GM12878 (cell line): ENCODE results near the gene RALB. TPM values are rescaled to one million over a fixed set of nuclear protein-coding genes. Genes with fewer than 3 reads are reported as not detected.

Experiments
- ATAC-seq: fragments of 200-7000 bp; cut with Tn5 transposase; 3 replicates; pipeline ENCODE4 v1.9.1; 2020; ENCODE audit warnings: mild to moderate bottlenecking, moderate library complexity
- BruUV-seq: library from RNA; stranded (reverse); fragments of 400-500 nt; replicated peaks from 2 replicates; lab custom pipeline; 2021; lab: Mats Ljungman, UMichigan
- CTCF ChIA-PET: fragments of 300-600 bp; sonication (Branson Sonifier 250); formaldehyde crosslinking; extraction: SDS; loops from one replicate; lab custom pipeline; 2021; ENCODE audit warnings: inconsistent platforms; lab: Yijun Ruan, JAX
- POLR2A ChIA-PET: fragments of 350-600 bp; formaldehyde crosslinking; extraction: SDS; loops from one replicate; lab custom pipeline; 2021; ENCODE audit warnings: inconsistent platforms; lab: Charles Lee
- RAD21 ChIA-PET: fragments of 300-600 bp; sonication (Branson Sonifier 250); formaldehyde crosslinking; loops from one replicate; lab custom pipeline; 2023; ENCODE audit warnings: antibody characterized with exemption; ENCODE audit not compliant: unreplicated experiment; lab: Charles Lee
- SMC1A ChIA-PET: fragments of 300-600 bp; sonication (Branson Sonifier 250); formaldehyde crosslinking; loops from one replicate; lab custom pipeline; 2023; ENCODE audit not compliant: unreplicated experiment, uncharacterized antibody; lab: Charles Lee
- DNase-seq: peaks from one replicate; pipeline ENCODE4 v3.0.0-alpha.2; 2011; ENCODE audit warnings: low read depth, low spot score
- FAIRE-seq: peaks from 3 replicates; lab custom pipeline; 2011; peaks lifted over from hg19 to GRCh38; lab: Jason Lieb, UNC
- H2AFZ ChIP-seq: 2 replicates; pipeline ENCODE4 v1.6.0; 2011; ENCODE audit warnings: low read depth, low read length, control low read depth; ENCODE audit not compliant: control insufficient read depth
- H3K27ac ChIP-seq: 2 replicates; pipeline ENCODE4 v1.5.1; 2011; ENCODE audit warnings: control low read depth; ENCODE audit not compliant: control insufficient read depth, insufficient read depth
- H3K27me3 ChIP-seq, 2 experiments: replicated peaks in 1 of 2; 2 replicates each; pipeline versions ENCODE4 v1.6.0 to v1.6.1; 2011; ENCODE audit warnings: low read length in 1 of 2; ENCODE audit not compliant: control insufficient read depth in 2 of 2, insufficient read depth in 2 of 2
- H3K36me3 ChIP-seq, 2 experiments: 2 replicates each; pipeline ENCODE4 v1.5.1; 2011; ENCODE audit warnings: low read length in 1 of 2; ENCODE audit not compliant: control insufficient read depth in 2 of 2, insufficient read depth in 2 of 2
- H3K4me1 ChIP-seq: 2 replicates; pipeline ENCODE4 v1.6.1; 2011; ENCODE audit warnings: mild to moderate bottlenecking, low read length, moderate library complexity, mixed read lengths; ENCODE audit not compliant: control insufficient read depth, insufficient read depth
- H3K4me2 ChIP-seq: 2 replicates; pipeline ENCODE4 v1.6.0; 2011; ENCODE audit warnings: control low read depth; ENCODE audit not compliant: control insufficient read depth, insufficient read depth
- H3K4me3 ChIP-seq: fragments of 200-600 bp; sonication (generic); 2 replicates; pipeline ENCODE4 v1.5.1; 2016
- H3K79me2 ChIP-seq: 2 replicates; pipeline ENCODE4 v1.6.0; 2011; ENCODE audit warnings: low read length; ENCODE audit not compliant: control insufficient read depth, insufficient read depth
- H3K9ac ChIP-seq: 2 replicates; pipeline ENCODE4 v1.8.0; 2011; ENCODE audit warnings: low read length, control low read depth, mixed read lengths; ENCODE audit not compliant: control insufficient read depth, insufficient read depth
- H3K9me3 ChIP-seq: replicated peaks from 3 replicates; pipeline ENCODE4 v1.5.1; 2011; ENCODE audit warnings: mild to moderate bottlenecking, low read length; ENCODE audit not compliant: control insufficient read depth, insufficient read depth
- H4K20me1 ChIP-seq: 2 replicates; pipeline ENCODE4 v1.6.0; 2011; ENCODE audit not compliant: control insufficient read depth, insufficient read depth
- CEBPB ChIP-seq, 2 experiments: fragments of 150-350 bp in 1 of 2; IDR thresholded peaks; 2 replicates each; pipeline ENCODE4 v1.6.1; 2012 to 2014; ENCODE audit warnings: low read depth in 2 of 2, low read length in 2 of 2, borderline replicate concordance in 1 of 2, inconsistent platforms in 1 of 2
- CHD4 ChIP-seq: fragments of 200-600 bp; sonication (generic); IDR thresholded peaks from 2 replicates; pipeline ENCODE4 v1.6.1; 2016; ENCODE audit warnings: mild to moderate bottlenecking
- E4F1 ChIP-seq: fragments of 450-650 bp; IDR thresholded peaks from 2 replicates; pipeline ENCODE4 v1.6.1; 2018; ENCODE audit warnings: borderline replicate concordance, mild to moderate bottlenecking; ENCODE audit not compliant: partially characterized antibody
- ESRRA ChIP-seq: IDR thresholded peaks from 2 replicates; pipeline ENCODE4 v1.6.1; 2012; ENCODE audit warnings: mild to moderate bottlenecking, low read length, improper control_type of control experiment
- EZH2 ChIP-seq: IDR thresholded peaks from 2 replicates; pipeline ENCODE4 v1.6.1; 2012; ENCODE audit warnings: low read depth, mild to moderate bottlenecking, control low read depth, inconsistent platforms, low read length, borderline replicate concordance; ENCODE audit not compliant: control insufficient read depth
- FOXK2 ChIP-seq: fragments of 450-650 bp; IDR thresholded peaks from 2 replicates; pipeline ENCODE4 v1.6.1; 2017; ENCODE audit warnings: mild to moderate bottlenecking, moderate library complexity
- HSF1 ChIP-seq: fragments of 150-350 bp; IDR thresholded peaks from 2 replicates; pipeline ENCODE4 v1.6.1; 2014; ENCODE audit warnings: mild to moderate bottlenecking, low read depth, low read length
- IRF3 ChIP-seq: fragments of 450-650 bp; IDR thresholded peaks from 2 replicates; pipeline ENCODE4 v1.6.1; 2014; ENCODE audit warnings: mild to moderate bottlenecking
- IRF5 ChIP-seq: fragments of 450-650 bp; IDR thresholded peaks from 2 replicates; pipeline ENCODE4 v1.6.1; 2017; ENCODE audit warnings: borderline replicate concordance
- KAT2A ChIP-seq: conservative IDR thresholded peaks from 2 replicates; pipeline ENCODE4 v1.6.1; 2011; ENCODE audit warnings: low read depth, low read length; ENCODE audit not compliant: control insufficient read depth
- KLF5 ChIP-seq: fragments of 450-650 bp; IDR thresholded peaks from 2 replicates; pipeline ENCODE4 v1.6.1; 2014; ENCODE audit warnings: mild to moderate bottlenecking; ENCODE audit not compliant: partially characterized antibody
- MXI1 ChIP-seq: fragments of 150-350 bp; IDR thresholded peaks from 2 replicates; pipeline ENCODE4 v1.6.1; 2011; ENCODE audit warnings: low read depth, mild to moderate bottlenecking, inconsistent platforms, low read length, improper control_type of control experiment
- MYB ChIP-seq: fragments of 150-350 bp; IDR thresholded peaks from 2 replicates; pipeline ENCODE4 v1.6.1; 2014; ENCODE audit warnings: mild to moderate bottlenecking, low read depth, low read length, borderline replicate concordance
- NFYA ChIP-seq: IDR thresholded peaks from 2 replicates; pipeline ENCODE4 v1.6.1; 2011; ENCODE audit warnings: low read depth, mild to moderate bottlenecking, low read length, improper control_type of control experiment, borderline replicate concordance
- RCOR1 ChIP-seq: conservative IDR thresholded peaks from 2 replicates; pipeline ENCODE4 v1.6.1; 2012; ENCODE audit warnings: low read depth, low read length, improper control_type of control experiment
- STAT3 ChIP-seq: IDR thresholded peaks from 2 replicates; pipeline ENCODE4 v1.6.1; 2011; ENCODE audit warnings: low read depth, low read length, improper control_type of control experiment
- TCF12 ChIP-seq: IDR thresholded peaks from 2 replicates; pipeline ENCODE4 v1.6.1; 2011; ENCODE audit warnings: low read depth, mild to moderate bottlenecking, low read length
- WRNIP1 ChIP-seq: IDR thresholded peaks from 2 replicates; pipeline ENCODE4 v1.6.1; 2011; ENCODE audit warnings: low read depth, low read length, improper control_type of control experiment, borderline replicate concordance
- ZNF274 ChIP-seq: IDR thresholded peaks from one replicate; pipeline ENCODE4 v1.8.0; 2011; ENCODE audit not compliant: insufficient read length, insufficient read depth
- WGBS: methylation state at CpG from one replicate; pipeline ENCODE4 v1.1.6; 2016; ENCODE audit warnings: low lambda C conversion rate; ENCODE audit not compliant: insufficient replicate concordance, insufficient coverage; ENCODE audit errors: missing lambda C conversion rate; 5-methylcytosine and 5-hydroxymethylcytosine counted together
- in situ Hi-C: fragments of 300-500 bp; cut with MboI; formaldehyde crosslinking; loops from 9 replicates; pipeline ENCODE4 v1.14.3; 2018; ENCODE audit warnings: mixed read lengths
- intact Hi-C: fragments of 100-400 bp; cut with micrococcal nuclease; formaldehyde crosslinking; loops from one replicate; pipeline ENCODE4 v1.14.2; 2022; ENCODE audit not compliant: unreplicated experiment
- polyA plus RNA-seq, 11 experiments: library from polyadenylated mRNA; depleted of rRNA in 4 of 11; unstranded in 6 of 11; stranded (reverse) in 5 of 11; fragments of >200 nt; fragmentation: Nextera tagmentation in 4 of 11; fragmentation: Illumina TruSeq in 1 of 11; extraction: Ambion mirVana in 4 of 11; extraction: Trizol in 1 of 11; gene quantifications; 1 replicate in 1 of 11; 2 replicates in 10 of 11; pipeline versions ENCODE4 v1.2.1 to v1.2.3, GENCODE V29; 2011 to 2016; ENCODE audit warnings: inconsistent platforms in 2 of 11, missing spikeins in 2 of 11, low read depth in 1 of 11
- total RNA-seq, 4 experiments: library from RNA; depleted of rRNA in 3 of 4; stranded (reverse); fragments of >200 nt in 3 of 4; fragmentation: Illumina TruSeq in 1 of 4; extraction: Trizol in 1 of 4; gene quantifications; 2 replicates each; pipeline versions ENCODE4 v1.2.1 to v1.2.3, GENCODE V29; 2013 to 2021

Gene RALB
- total and polyA plus RNA-seq, 10 of the 15 experiments (the other 5 are each of a cell fraction or from before 2014, with no cell fraction given) = 8.3 to 54.0 (median 24.2) TPM

- peaks cover 3% of the 10 kb centered on the region; the same call in 2 of the 3 replicates for H3K9me3 ChIP-seq
- no peaks in the 10 kb centered on the region for H3K36me3 ChIP-seq
- DNase-seq (no peak), FAIRE-seq (no peak), ATAC-seq (no peak)
- no peaks in the 10 kb centered on the region for H4K20me1 ChIP-seq
- intact Hi-C loops (no loop called here), in situ Hi-C loops (no loop called here)
- ChIA-PET RAD21 (interaction anchor here (0.9 to 1.2 kb wide), 3 partner anchors 10 to 31 kb away, joined by 3 read pairs; partner anchors contain the start of gene RALB), SMC1A (interaction anchor here (1.0 to 1.3 kb wide), 3 partner anchors 10 to 21 kb away, joined by 3 to 6 read pairs (median 6); partner anchors contain the start of gene RALB), CTCF (interaction anchor here (1.0 kb wide), 1 partner anchor 50 kb away, joined by 3 read pairs; no protein-coding TSS in a partner anchor), POLR2A (interaction anchor here (0.6 to 1.8 kb wide), 4 partner anchors 21 to 47 kb away, joined by 3 to 5 read pairs (median 4); partner anchors contain the start of gene TMEM185B)
- BruUV-seq = no TSS peak
- H3K79me2 ChIP-seq = peaks cover 34% of the 10 kb centered on the region
- H3K4me3 ChIP-seq = no peak overlapping the region
- WGBS = 56% methylated on average over 2 of the region's 2 CpGs
- peaks cover 17% of the 10 kb centered on the region for H3K4me1 ChIP-seq
- H3K27ac ChIP-seq = 0 out of 2 replicates have a peak overlapping the region, but pooled peaks have one; percentile 50
- no peaks in the 10 kb centered on the region for H3K27me3 ChIP-seq
- H2AFZ ChIP-seq = no peak overlapping the region
- no peak overlapping the region for H3K9ac ChIP-seq
- peak overlapping the region; percentile 75; the same call in 1 of the 2 replicates for H3K4me2 ChIP-seq
- TF ChIP-seq MYB (no peak), NFYA (no peak), E4F1 (no peak), HSF1 (no peak), IRF5 (no peak), WRNIP1 (no peak), EZH2 (no peak), KLF5 (no peak), STAT3 (no peak), KAT2A (no peak), MXI1 (no peak), RCOR1 (no peak), FOXK2 (no peak), CHD4 (no peak), IRF3 (no peak), TCF12 (no peak), ESRRA (no peak), CEBPB (IDR thresholded peaks at IDR 0.05; ENCODE audit: borderline replicate concordance in 1 of 2, low read depth in 2 of 2, low read length in 2 of 2) (no peak), ZNF274 (no peak)
Observed at GRCh38 chr2:120262150-120262549, 9.5 kb downstream of the RALB start.
